Measurements from ENCODE around the gene CD5L. TPM values are rescaled to one million over a fixed set of nuclear protein-coding genes. Genes with fewer than 3 reads are reported as not detected.

CD5L gene
- total and polyA plus RNA-seq, 4 donors, result 1.0 TPM; not detected in 3

- H3K9me3 ChIP-seq (ENCODE audit: control insufficient read depth, low read length), result no peaks in the 10 kb centered on the region
- no peak for ATAC-seq (ENCODE audit: low FRiP score)
- no peaks in the 10 kb centered on the region for H3K36me3 ChIP-seq (ENCODE audit: control insufficient read depth in 1 of 2, insufficient read depth in 2 of 2, low read length in 1 of 2)
- intact Hi-C loops (cut with DNase I), result no loop called here
- H3K4me3 ChIP-seq (ENCODE audit: low read length in 2 of 2), result no peak overlapping the region
- no peaks in the 10 kb centered on the region for H3K4me1 ChIP-seq (ENCODE audit: control insufficient read depth in 1 of 2, insufficient read depth in 2 of 2, low read length in 2 of 2)
- no peaks in the 10 kb centered on the region for H3K27me3 ChIP-seq (ENCODE audit: control insufficient read depth in 1 of 2, insufficient read depth in 2 of 2, low read length in 1 of 2)
- DNase-seq, result no peak
- H3K27ac ChIP-seq (ENCODE audit: low read depth in 1 of 2, low read length in 2 of 2), result no peak overlapping the region
Measured at GRCh38 chr1:157829210-157829609, 12.4 kb downstream of the CD5L start.

GRCh38 chr1:157820299-157820698 is 21.3 kb downstream of the CD5L start:
- ATAC-seq (ENCODE audit: low FRiP score) (no peak), DNase-seq (no peak)
- Histone ChIP-seq H3K27ac (ENCODE audit: low read depth in 1 of 2, low read length in 2 of 2) (no peak overlapping the region), H3K4me1 (ENCODE audit: control insufficient read depth in 1 of 2, insufficient read depth in 2 of 2, low read length in 2 of 2) (no peaks in the 10 kb centered on the region), H3K27me3 (ENCODE audit: control insufficient read depth in 1 of 2, insufficient read depth in 2 of 2, low read length in 1 of 2) (no peaks in the 10 kb centered on the region), H3K36me3 (ENCODE audit: control insufficient read depth in 1 of 2, insufficient read depth in 2 of 2, low read length in 1 of 2) (no peaks in the 10 kb centered on the region), H3K9me3 (ENCODE audit: control insufficient read depth, low read length) (no peaks in the 10 kb centered on the region), H3K4me3 (ENCODE audit: low read length in 2 of 2) (no peak overlapping the region)
- 72% methylated on average over 2 of the region's 2 CpGs for WGBS, 2 donors
- intact Hi-C loops (cut with DNase I), result no loop called here

- ATAC-seq (ENCODE audit: low FRiP score) (no peak), DNase-seq (no peak)
- intact Hi-C loops (cut with DNase I), result no loop called here
- Histone ChIP-seq H3K36me3 (ENCODE audit: control insufficient read depth in 1 of 2, insufficient read depth in 2 of 2, low read length in 1 of 2) (no peaks in the 10 kb centered on the region), H3K27me3 (ENCODE audit: control insufficient read depth in 1 of 2, insufficient read depth in 2 of 2, low read length in 1 of 2) (no peaks in the 10 kb centered on the region), H3K4me3 (ENCODE audit: low read length in 2 of 2) (no peak within 1 kb of the TSS), H3K9me3 (ENCODE audit: control insufficient read depth, low read length) (no peaks in the 10 kb centered on the region), H3K4me1 (ENCODE audit: control insufficient read depth in 1 of 2, insufficient read depth in 2 of 2, low read length in 2 of 2) (no peaks in the 10 kb centered on the region), H3K27ac (ENCODE audit: low read depth in 1 of 2, low read length in 2 of 2) (no peak within 1 kb of the TSS)
- 66 to 67% methylated on average over 3 of the region's 3 CpGs for WGBS, 2 donors
Measured at GRCh38 chr1:157819896-157820295, 21.7 kb downstream of the CD5L start, which contains the start of gene FCRL1. TSS of gene FCRL1 (minus strand) at chr1:157820120. CDS start at chr1:157820037, 83 bp downstream.

DNA sequence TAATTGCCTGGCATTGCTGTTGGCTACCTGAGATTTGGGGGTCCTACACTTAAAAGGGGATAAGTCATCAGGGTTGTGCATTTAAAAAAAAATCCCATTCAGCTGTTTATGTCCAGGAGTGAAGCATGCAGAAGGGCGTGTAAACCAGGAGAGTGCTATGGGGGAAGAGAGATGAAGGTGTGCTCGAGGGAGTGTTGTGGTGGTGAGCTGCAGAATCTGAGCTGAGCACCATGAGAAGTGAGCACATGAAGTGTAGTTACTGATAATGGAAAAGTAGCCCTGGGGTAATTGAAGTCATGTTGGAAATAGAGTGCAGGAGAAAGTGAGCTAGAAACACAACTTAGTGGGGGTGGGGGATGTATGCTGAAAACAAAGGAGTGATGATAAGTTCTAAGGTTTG is 22.4 kb downstream of the CD5L start:
- no peak for ATAC-seq (ENCODE audit: low FRiP score)
- no peak for DNase-seq
- Histone ChIP-seq H3K27me3 (ENCODE audit: control insufficient read depth in 1 of 2, insufficient read depth in 2 of 2, low read length in 1 of 2) (no peaks in the 10 kb centered on the region), H3K9me3 (ENCODE audit: control insufficient read depth, low read length) (no peaks in the 10 kb centered on the region), H3K27ac (ENCODE audit: low read depth in 1 of 2, low read length in 2 of 2) (no peak overlapping the region), H3K4me1 (ENCODE audit: control insufficient read depth in 1 of 2, insufficient read depth in 2 of 2, low read length in 2 of 2) (no peaks in the 10 kb centered on the region), H3K4me3 (ENCODE audit: low read length in 2 of 2) (no peak overlapping the region), H3K36me3 (ENCODE audit: control insufficient read depth in 1 of 2, insufficient read depth in 2 of 2, low read length in 1 of 2) (no peaks in the 10 kb centered on the region)
- intact Hi-C loops (cut with DNase I), result no loop called here
- WGBS, 2 donors, result 65 to 66% methylated on average over 2 of the region's 2 CpGs

- Histone ChIP-seq H3K4me3 (ENCODE audit: low read length in 2 of 2) (no peak overlapping the region), H3K9me3 (ENCODE audit: control insufficient read depth, low read length) (peaks cover 9% of the 10 kb centered on the region), H3K27me3 (ENCODE audit: control insufficient read depth in 1 of 2, insufficient read depth in 2 of 2, low read length in 1 of 2) (no peaks in the 10 kb centered on the region), H3K27ac (ENCODE audit: low read depth in 1 of 2, low read length in 2 of 2) (no peak overlapping the region), H3K4me1 (ENCODE audit: control insufficient read depth in 1 of 2, insufficient read depth in 2 of 2, low read length in 2 of 2) (no peaks in the 10 kb centered on the region), H3K36me3 (ENCODE audit: control insufficient read depth in 1 of 2, insufficient read depth in 2 of 2, low read length in 1 of 2) (no peaks in the 10 kb centered on the region)
- no peak for DNase-seq
- ATAC-seq (ENCODE audit: low FRiP score), result no peak
- intact Hi-C loops (cut with DNase I), result no loop called here
- 56 to 68% methylated on average over 1 of the region's 1 CpG for WGBS, 2 donors
Measured at GRCh38 chr1:157813269-157813668, 28.3 kb downstream of the CD5L start.

DNA sequence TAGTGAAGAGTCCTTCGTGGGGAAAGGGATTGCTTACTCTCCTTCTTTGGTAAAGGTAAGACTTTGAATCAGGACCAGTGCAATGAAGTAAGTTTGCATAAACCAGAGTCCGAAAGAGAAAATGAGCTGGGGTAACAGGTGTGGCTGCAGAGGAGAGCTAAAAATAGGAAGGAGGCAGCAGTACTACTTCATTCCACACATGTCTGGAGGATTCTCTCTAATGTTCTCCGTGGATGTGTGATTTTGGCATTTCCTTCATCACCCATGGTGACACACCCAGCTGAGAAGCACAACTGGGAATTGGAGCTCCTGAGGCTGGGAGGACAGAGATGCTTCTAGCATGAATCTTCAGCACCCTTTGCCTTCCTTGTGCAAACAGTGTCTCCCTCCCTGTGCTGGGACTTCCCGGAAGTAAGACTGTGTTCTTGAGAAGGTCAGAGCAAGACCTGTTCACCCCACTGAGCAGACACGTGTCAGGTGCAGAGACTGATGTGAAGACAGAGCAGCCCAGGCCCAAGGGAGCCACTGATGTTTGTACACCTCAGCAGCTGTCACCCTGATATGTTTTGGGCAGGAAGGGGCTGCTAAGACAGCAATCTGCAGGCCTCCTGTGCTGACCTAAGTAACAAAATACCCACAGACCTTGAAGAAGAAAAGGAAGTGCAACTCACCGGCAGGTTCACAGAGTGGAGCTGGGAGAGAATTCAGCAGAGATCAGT is 35.0 kb downstream of the CD5L start:
- no peaks in the 10 kb centered on the region for H3K9me3 ChIP-seq (ENCODE audit: control insufficient read depth, low read length)
- WGBS, 2 donors, result 57 to 58% methylated on average over 6 of the region's 6 CpGs
- intact Hi-C loops (cut with DNase I), result no loop called here
- ATAC-seq (ENCODE audit: low FRiP score), result no peak
- no peaks in the 10 kb centered on the region for H3K4me1 ChIP-seq (ENCODE audit: control insufficient read depth in 1 of 2, insufficient read depth in 2 of 2, low read length in 2 of 2)
- H3K27ac ChIP-seq (ENCODE audit: low read depth in 1 of 2, low read length in 2 of 2), result no peak overlapping the region
- H3K36me3 ChIP-seq (ENCODE audit: control insufficient read depth in 1 of 2, insufficient read depth in 2 of 2, low read length in 1 of 2), result no peaks in the 10 kb centered on the region
- DNase-seq, result no peak
- no peak overlapping the region for H3K4me3 ChIP-seq (ENCODE audit: low read length in 2 of 2)
- no peaks in the 10 kb centered on the region for H3K27me3 ChIP-seq (ENCODE audit: control insufficient read depth in 1 of 2, insufficient read depth in 2 of 2, low read length in 1 of 2)

DNA sequence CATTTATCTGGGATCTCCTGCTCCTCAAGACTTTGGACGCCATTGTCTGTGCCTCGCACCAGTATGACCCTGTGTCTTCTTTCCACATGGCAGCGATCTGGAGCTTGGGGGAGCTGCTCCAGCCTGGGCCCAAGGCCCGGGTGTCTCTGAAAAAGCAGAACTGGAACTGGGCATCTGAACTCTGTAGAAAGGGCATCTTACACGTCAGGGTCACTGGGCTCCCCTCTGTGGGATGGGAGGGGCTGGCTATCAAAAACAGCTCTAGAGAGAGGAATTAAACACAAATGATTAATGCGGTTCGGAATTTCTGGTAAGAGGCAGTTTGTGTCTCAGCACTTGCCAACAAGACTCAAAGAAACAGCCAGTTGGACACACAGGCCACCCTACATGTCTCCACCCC is 37.8 kb downstream of the CD5L start:
- WGBS, 2 donors, result 75 to 82% methylated on average over 7 of the region's 7 CpGs
- ATAC-seq (ENCODE audit: low FRiP score), result no peak
- Histone ChIP-seq H3K27ac (ENCODE audit: low read depth in 1 of 2, low read length in 2 of 2) (no peak overlapping the region), H3K9me3 (ENCODE audit: control insufficient read depth, low read length) (no peaks in the 10 kb centered on the region), H3K27me3 (ENCODE audit: control insufficient read depth in 1 of 2, insufficient read depth in 2 of 2, low read length in 1 of 2) (no peaks in the 10 kb centered on the region), H3K36me3 (ENCODE audit: control insufficient read depth in 1 of 2, insufficient read depth in 2 of 2, low read length in 1 of 2) (no peaks in the 10 kb centered on the region), H3K4me1 (ENCODE audit: control insufficient read depth in 1 of 2, insufficient read depth in 2 of 2, low read length in 2 of 2) (no peaks in the 10 kb centered on the region), H3K4me3 (ENCODE audit: low read length in 2 of 2) (no peak overlapping the region)
- DNase-seq, result peak in 1 of 2 donors; percentile 56
- intact Hi-C loops (cut with DNase I), result no loop called here

DNA sequence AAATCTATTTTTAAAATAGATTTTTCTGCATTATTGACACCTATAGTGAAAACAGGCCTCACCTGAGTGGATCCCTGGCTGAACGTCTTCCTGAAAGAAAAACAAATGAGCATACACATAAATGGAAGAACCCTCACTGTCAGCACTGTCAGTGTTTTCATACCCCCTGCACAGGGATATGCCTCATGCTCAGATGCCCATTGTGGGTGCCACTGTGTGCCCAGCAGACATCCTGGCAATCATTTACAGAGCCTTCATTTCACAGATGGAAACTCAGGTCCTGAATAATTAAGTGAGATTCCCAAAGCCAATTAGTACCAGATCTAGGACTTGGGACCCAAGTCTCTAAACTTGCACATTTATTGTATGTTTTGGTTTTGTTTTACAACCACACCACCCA is 41.6 kb downstream of the CD5L start:
- no peak overlapping the region for H3K27ac ChIP-seq (ENCODE audit: low read depth in 1 of 2, low read length in 2 of 2)
- H3K9me3 ChIP-seq (ENCODE audit: control insufficient read depth, low read length), result no peaks in the 10 kb centered on the region
- DNase-seq, result no peak
- H3K4me1 ChIP-seq (ENCODE audit: control insufficient read depth in 1 of 2, insufficient read depth in 2 of 2, low read length in 2 of 2), result no peaks in the 10 kb centered on the region
- 51 to 53% methylated on average over 1 of the region's 1 CpG for WGBS, 2 donors
- intact Hi-C loops (cut with DNase I), result no loop called here
- no peak for ATAC-seq (ENCODE audit: low FRiP score)
- no peaks in the 10 kb centered on the region for H3K36me3 ChIP-seq (ENCODE audit: control insufficient read depth in 1 of 2, insufficient read depth in 2 of 2, low read length in 1 of 2)
- no peaks in the 10 kb centered on the region for H3K27me3 ChIP-seq (ENCODE audit: control insufficient read depth in 1 of 2, insufficient read depth in 2 of 2, low read length in 1 of 2)
- no peak overlapping the region for H3K4me3 ChIP-seq (ENCODE audit: low read length in 2 of 2)

DNA sequence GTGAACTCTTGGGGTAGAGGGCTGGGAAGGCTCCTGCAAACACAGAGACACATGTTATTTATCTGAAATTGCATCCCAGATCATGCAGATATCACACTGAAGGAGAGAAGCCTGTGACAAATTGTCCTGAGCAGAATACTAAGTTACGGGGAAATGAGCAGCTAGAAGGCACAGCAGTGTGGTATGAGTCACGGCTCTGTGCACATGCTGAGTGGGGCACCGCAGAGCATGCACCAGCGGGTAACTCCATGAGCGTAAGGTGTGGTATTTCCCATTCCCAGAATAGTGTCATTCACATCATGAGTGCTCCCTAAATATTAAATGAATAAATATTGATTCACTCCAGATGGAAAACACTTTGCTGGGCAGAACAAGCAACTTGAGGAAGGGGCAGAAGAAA is 43.4 kb downstream of the CD5L start:
- WGBS, 2 donors, result 83 to 88% methylated on average over 5 of the region's 5 CpGs
- Histone ChIP-seq H3K9me3 (ENCODE audit: control insufficient read depth, low read length) (no peaks in the 10 kb centered on the region), H3K27ac (ENCODE audit: low read depth in 1 of 2, low read length in 2 of 2) (no peak overlapping the region), H3K36me3 (ENCODE audit: control insufficient read depth in 1 of 2, insufficient read depth in 2 of 2, low read length in 1 of 2) (no peaks in the 10 kb centered on the region), H3K4me1 (ENCODE audit: control insufficient read depth in 1 of 2, insufficient read depth in 2 of 2, low read length in 2 of 2) (no peaks in the 10 kb centered on the region), H3K27me3 (ENCODE audit: control insufficient read depth in 1 of 2, insufficient read depth in 2 of 2, low read length in 1 of 2) (no peaks in the 10 kb centered on the region), H3K4me3 (ENCODE audit: low read length in 2 of 2) (no peak overlapping the region)
- ATAC-seq (ENCODE audit: low FRiP score) (no peak), DNase-seq (no peak)
- intact Hi-C loops (cut with DNase I), result no loop called here

All from aorta (tissue), 5 donors.